Epithelial cell of prostate (primary cell): ENCODE measurements around the gene SMIM27.
"Not testable (repeated sequence)": the region's sequence is repeated elsewhere in the genome, so short reads cannot be mapped to it uniquely, and the experiment has no call there.

Source experiments
- DNase-seq: peaks from one replicate; pipeline ENCODE4 v3.0.0-alpha.2; 2011; ENCODE audit warnings: low read depth, low spot score
- H3K27ac ChIP-seq: fragments of 450-650 bp; 2 replicates; pipeline ENCODE4 v1.5.1; 2017; ENCODE audit warnings: mild to moderate bottlenecking

Gene SMIM27

GRCh38 chr9:32552172-32552872 lies at the start of gene SMIM27, which contains the start of gene TOPORS:
Gene SMIM27 (plus strand): TSS chr9:32552327. CDS start chr9:32552435, 108 bp downstream.
Gene TOPORS (minus strand): TSS chr9:32552586. CDS start chr9:32552436, 150 bp downstream.
- peak; percentile 43 for DNase-seq
- peak within 1 kb of the TSS; percentile 89 for H3K27ac ChIP-seq

- DNase-seq: peak; percentile 77
- peak overlapping the region; percentile 83 for H3K27ac ChIP-seq
Measured at GRCh38 chr9:32502464-32502863, 49.7 kb upstream of the SMIM27 start.

GRCh38 chr9:32503008-32503407 lies 49.1 kb upstream of the SMIM27 start:
- H3K27ac ChIP-seq: peak overlapping the region; percentile 83
- DNase-seq: no peak

GRCh38 chr9:32508728-32509127 lies 43.4 kb upstream of the SMIM27 start:
- H3K27ac ChIP-seq: no peak overlapping the region
- no peak for DNase-seq

GRCh38 chr9:32516241-32516640 lies 35.9 kb upstream of the SMIM27 start:
- no peak for DNase-seq
- H3K27ac ChIP-seq: no peak overlapping the region

- no peak for DNase-seq
- H3K27ac ChIP-seq: no peak overlapping the region
Measured at GRCh38 chr9:32518276-32518675, 33.9 kb upstream of the SMIM27 start.

GRCh38 chr9:32523910-32524309 lies 28.2 kb upstream of the SMIM27 start:
- no peak overlapping the region for H3K27ac ChIP-seq

GRCh38 chr9:32524558-32524891 lies 27.6 kb upstream of the SMIM27 start:
- peak overlapping the region; percentile 64 for H3K27ac ChIP-seq
- not testable (repeated sequence) for DNase-seq

More at GRCh38 chr9:32523910-32524309, 28.2 kb upstream of the SMIM27 start:
- no peak for DNase-seq

- DNase-seq: no peak
- peak overlapping the region; percentile 64 for H3K27ac ChIP-seq
Measured at GRCh38 chr9:32524892-32525708, 27.0 kb upstream of the SMIM27 start.

- no peak for DNase-seq
- peak overlapping the region; percentile 64 for H3K27ac ChIP-seq
Measured at GRCh38 chr9:32525709-32526030, 26.5 kb upstream of the SMIM27 start.

- H3K27ac ChIP-seq: peak within 1 kb of the TSS; percentile 64
- DNase-seq: peak; percentile 70
Measured at GRCh38 chr9:32526041-32526706, 26.0 kb upstream of the SMIM27 start, which contains the start of gene RIGI. Gene RIGI (minus strand): TSS chr9:32526196. CDS start chr9:32526166, 30 bp downstream.

GRCh38 chr9:32526707-32527048 lies 25.4 kb upstream of the SMIM27 start:
- H3K27ac ChIP-seq: peak overlapping the region; percentile 64
- DNase-seq: no peak

- no peak for DNase-seq
- no peak overlapping the region for H3K27ac ChIP-seq
Measured at GRCh38 chr9:32533336-32533735, 18.8 kb upstream of the SMIM27 start.

GRCh38 chr9:32533816-32534215 lies 18.3 kb upstream of the SMIM27 start:
- DNase-seq: no peak
- H3K27ac ChIP-seq: no peak overlapping the region

GRCh38 chr9:32543047-32543446 lies 9.1 kb upstream of the SMIM27 start:
- no peak overlapping the region for H3K27ac ChIP-seq
- DNase-seq: no peak

- DNase-seq: no peak
- H3K27ac ChIP-seq: no peak overlapping the region
Measured at GRCh38 chr9:32545884-32546283, 6.2 kb upstream of the SMIM27 start.

GRCh38 chr9:32548213-32548612 lies 3.9 kb upstream of the SMIM27 start:
- not testable (repeated sequence) for DNase-seq, H3K27ac ChIP-seq

GRCh38 chr9:32550150-32550561 lies 2.0 kb upstream of the SMIM27 start:
- no peak for DNase-seq
- H3K27ac ChIP-seq: peak overlapping the region; percentile 89

GRCh38 chr9:32550562-32551275 lies 1.4 kb upstream of the SMIM27 start:
- no peak for DNase-seq

GRCh38 chr9:32551276-32552051 lies 663 bp upstream of the SMIM27 start:
- DNase-seq: no peak
- H3K27ac ChIP-seq: peak overlapping the region; percentile 89

More at GRCh38 chr9:32550562-32551275, 1.4 kb upstream of the SMIM27 start:
- peak overlapping the region; percentile 89 for H3K27ac ChIP-seq
